Sigmoid colon (tissue), 7 donors: ENCODE results near the gene GDPD5. TPM values are rescaled to one million over a fixed set of nuclear protein-coding genes. Genes with fewer than 3 reads are reported as not detected.

Experiments
- DNase-seq: peaks from one replicate; pipeline ENCODE4 v3.0.0-alpha.2; 2019
- H3K27ac ChIP-seq, 4 donors: fragments of 200-600 bp; sonication (generic); one replicate each; pipeline ENCODE4 v1.5.1; 2016 to 2019; ENCODE audit warnings: mild to moderate bottlenecking in 1 of 4
- H3K27me3 ChIP-seq, 3 donors: fragments of 200-600 bp; sonication (generic); one replicate each; pipeline ENCODE4 v1.5.1; 2019; ENCODE audit warnings: mild to moderate bottlenecking in 1 of 3
- H3K36me3 ChIP-seq, 4 donors: fragments of 200-600 bp; sonication (generic); one replicate each; pipeline ENCODE4 v1.5.1; 2016 to 2019
- H3K4me1 ChIP-seq, 4 donors: fragments of 200-600 bp; sonication (generic); one replicate each; pipeline ENCODE4 v1.5.1; 2017 to 2019
- H3K4me3 ChIP-seq, 4 donors: fragments of 200-600 bp; sonication (generic); one replicate each; pipeline ENCODE4 v1.5.1; 2017 to 2019; ENCODE audit warnings: mild to moderate bottlenecking in 2 of 4, moderate library complexity in 1 of 4
- H3K9me3 ChIP-seq, 4 donors: fragments of 200-600 bp in 3 of 4; sonication (generic) in 3 of 4; one replicate each; pipeline versions ENCODE4 v1.5.1 to v1.6.1; 2013 to 2019
- CTCF ChIP-seq, 4 experiments: fragments of 450-650 bp in 3 of 4; fragments of 200-600 bp in 1 of 4; IDR thresholded peaks; one replicate each; pipeline ENCODE4 v1.5.1; 2016 to 2019; ENCODE audit warnings: antibody characterized with exemption in 4 of 4, mild to moderate bottlenecking in 3 of 4, moderate library complexity in 2 of 4
- EP300 ChIP-seq, 4 donors: sonication (generic); formaldehyde crosslinking; IDR thresholded peaks; one replicate each; pipeline ENCODE4 v1.6.1; 2017; ENCODE audit warnings: antibody characterized with exemption in 4 of 4
- POLR2A ChIP-seq, 2 donors: fragments of 450-650 bp; IDR thresholded peaks; one replicate each; pipeline ENCODE4 v1.6.1; 2016; ENCODE audit warnings: antibody characterized with exemption in 2 of 2, mild to moderate bottlenecking in 2 of 2, moderate library complexity in 2 of 2
- POLR2AphosphoS5 ChIP-seq, 4 donors: sonication (generic); formaldehyde crosslinking; IDR thresholded peaks; one replicate each; pipeline ENCODE4 v1.6.1; 2017; ENCODE audit warnings: antibody characterized with exemption in 4 of 4
- WGBS, 2 donors: extraction: QIAGEN DNeasy Blood & Tissue Kit; methylation state at CpG; one replicate each; pipeline ENCODE4 v1.1.7; 2013; 5-methylcytosine and 5-hydroxymethylcytosine counted together
- intact Hi-C: fragments of 100-400 bp; cut with DNase I; formaldehyde crosslinking; loops from one replicate; pipeline ENCODE4 v1.15.1; 2023
- polyA plus RNA-seq, 3 donors: library from polyadenylated mRNA; stranded (reverse); fragments of 200-250 nt; gene quantifications; one replicate each; pipeline ENCODE4 v1.2.3, GENCODE V29; 2013
- total RNA-seq, 4 donors: library from RNA; depleted of rRNA; stranded (reverse); fragments of >200 nt; gene quantifications; one replicate each; pipeline ENCODE4 v1.1.0, GENCODE V29; 2016
- donor health status: healthy with polysubstance abuse.
- donor health status: Bipolar disorder and iron deficiency.
- donor health status: healthy.

The GDPD5 gene
- total and polyA plus RNA-seq, 7 donors = 2.4 to 8.1 (median 5.8) TPM; not detected in 1

GRCh38 chr11:75523189-75523588, 2.6 kb downstream of the GDPD5 start:
- no peak overlapping the region for H3K27ac ChIP-seq

GRCh38 chr11:75522286-75523044, 3.3 kb downstream of the GDPD5 start:
- peaks cover 0 to 25% (median 16%) of the 10 kb centered on the region in 4 donors for H3K4me1 ChIP-seq
- H3K27ac ChIP-seq = no peak overlapping the region
- 84 to 90% methylated on average over 7 of the region's 7 CpGs for WGBS, 2 donors
- H3K9me3 ChIP-seq = no peaks in the 10 kb centered on the region
- DNase-seq = no peak
- TF ChIP-seq EP300 (IDR thresholded peaks at IDR 0.05) = no peak
- TF ChIP-seq CTCF (IDR thresholded peaks at IDR 0.05) = no peak
- no peak overlapping the region for H3K4me3 ChIP-seq
- H3K27me3 ChIP-seq = no peaks in the 10 kb centered on the region
- intact Hi-C loops = no loop called here
- H3K36me3 ChIP-seq = no peaks in the 10 kb centered on the region

More at GRCh38 chr11:75523189-75523588, 2.6 kb downstream of the GDPD5 start:
- WGBS, 2 donors = 69 to 78% methylated on average over 5 of the region's 5 CpGs
- Histone ChIP-seq H3K4me1 (peaks cover 0 to 25% (median 16%) of the 10 kb centered on the region in 4 donors), H3K4me3 (no peak overlapping the region), H3K27me3 (no peaks in the 10 kb centered on the region), H3K9me3 (no peaks in the 10 kb centered on the region), H3K36me3 (no peaks in the 10 kb centered on the region)
- DNase-seq = no peak
- intact Hi-C loops = no loop called here
- TF ChIP-seq POLR2A (IDR thresholded peaks at IDR 0.05) = no peak
- no peak for TF ChIP-seq EP300 (IDR thresholded peaks at IDR 0.05)

GRCh38 chr11:75520688-75521087, 5.1 kb downstream of the GDPD5 start:
- 83 to 90% methylated on average over 7 of the region's 7 CpGs for WGBS, 2 donors
- H3K9me3 ChIP-seq = no peaks in the 10 kb centered on the region
- H3K27ac ChIP-seq = no peak overlapping the region
- peaks cover 0 to 18% (median 13%) of the 10 kb centered on the region in 4 donors for H3K4me1 ChIP-seq
- intact Hi-C loops = no loop called here
- H3K36me3 ChIP-seq = no peaks in the 10 kb centered on the region
- H3K4me3 ChIP-seq = no peak overlapping the region
- no peaks in the 10 kb centered on the region for H3K27me3 ChIP-seq
- no peak for TF ChIP-seq POLR2AphosphoS5 (IDR thresholded peaks at IDR 0.05)
- DNase-seq = no peak

- H3K27ac ChIP-seq = no peak overlapping the region
- TF ChIP-seq CTCF (IDR thresholded peaks at IDR 0.05) (no peak), POLR2AphosphoS5 (IDR thresholded peaks at IDR 0.05) (no peak), POLR2A (IDR thresholded peaks at IDR 0.05) (no peak), EP300 (IDR thresholded peaks at IDR 0.05) (no peak)
- intact Hi-C loops = no loop called here
- DNase-seq = no peak
- no peak overlapping the region for H3K4me3 ChIP-seq
- no peaks in the 10 kb centered on the region for H3K9me3 ChIP-seq
- H3K27me3 ChIP-seq = no peaks in the 10 kb centered on the region
- WGBS, 2 donors = 35 to 60% methylated on average over 9 of the region's 9 CpGs
- H3K4me1 ChIP-seq = peaks cover 0 to 4% (median under 1%) of the 10 kb centered on the region in 4 donors
- H3K36me3 ChIP-seq = no peaks in the 10 kb centered on the region
Measured at GRCh38 chr11:75518771-75519653, 6.7 kb downstream of the GDPD5 start.

- Histone ChIP-seq H3K4me1 (no peaks in the 10 kb centered on the region), H3K4me3 (no peak overlapping the region), H3K27ac (no peak overlapping the region), H3K27me3 (no peaks in the 10 kb centered on the region), H3K36me3 (no peaks in the 10 kb centered on the region), H3K9me3 (no peaks in the 10 kb centered on the region)
- TF ChIP-seq CTCF (IDR thresholded peaks at IDR 0.05) (no peak), EP300 (IDR thresholded peaks at IDR 0.05) (no peak), POLR2A (IDR thresholded peaks at IDR 0.05) (no peak), POLR2AphosphoS5 (IDR thresholded peaks at IDR 0.05) (no peak)
- intact Hi-C loops = no loop called here
- WGBS, 2 donors = 36 to 80% methylated on average over 3 of the region's 3 CpGs
- no peak for DNase-seq
Measured at GRCh38 chr11:75518204-75518549, 7.6 kb downstream of the GDPD5 start.
